ENCODE measurements around the gene NOC4L.
"Not testable (repeated sequence)": the region's sequence is repeated elsewhere in the genome, so short reads cannot be mapped to it uniquely, and the experiment has no call there.

NOC4L gene

DNA sequence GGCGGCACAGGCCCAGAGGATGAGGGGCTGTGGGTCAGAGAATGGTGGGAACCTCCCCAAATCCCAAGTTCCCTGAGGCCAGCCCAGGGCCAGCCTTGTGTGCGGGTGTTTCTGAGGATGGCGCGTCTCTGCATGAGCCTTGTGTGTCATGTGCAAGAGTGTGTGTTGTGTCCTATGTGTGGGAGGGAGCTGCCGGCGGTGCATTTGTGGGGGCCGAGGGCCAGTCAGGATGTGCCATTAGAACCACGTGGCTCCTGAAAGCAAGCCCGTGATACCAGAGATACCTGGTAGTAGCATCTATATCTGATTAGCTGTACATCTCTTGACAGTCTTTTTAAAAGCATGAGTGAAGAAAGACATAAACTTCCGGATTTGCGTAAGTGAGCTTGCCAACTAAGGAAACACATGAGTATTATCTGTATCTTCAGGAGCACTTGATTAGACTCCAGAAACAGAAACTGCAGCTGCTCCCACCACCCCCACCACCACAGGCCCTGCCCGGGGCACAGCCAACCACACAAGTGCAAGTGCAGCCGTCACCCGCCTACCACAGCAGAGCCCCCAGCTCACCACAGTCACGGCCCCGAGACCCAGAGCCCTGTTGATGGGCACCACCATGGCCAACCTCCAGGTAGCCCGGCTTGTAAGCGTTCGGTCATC lies 19.4 kb upstream of the NOC4L start:
- no peak for DNase-seq

GRCh38 chr12:132125736-132126135 lies 18.5 kb upstream of the NOC4L start:
- DNase-seq: no peak

GRCh38 chr12:132127041-132127440 lies 17.2 kb upstream of the NOC4L start:
- no peak for DNase-seq

DNA sequence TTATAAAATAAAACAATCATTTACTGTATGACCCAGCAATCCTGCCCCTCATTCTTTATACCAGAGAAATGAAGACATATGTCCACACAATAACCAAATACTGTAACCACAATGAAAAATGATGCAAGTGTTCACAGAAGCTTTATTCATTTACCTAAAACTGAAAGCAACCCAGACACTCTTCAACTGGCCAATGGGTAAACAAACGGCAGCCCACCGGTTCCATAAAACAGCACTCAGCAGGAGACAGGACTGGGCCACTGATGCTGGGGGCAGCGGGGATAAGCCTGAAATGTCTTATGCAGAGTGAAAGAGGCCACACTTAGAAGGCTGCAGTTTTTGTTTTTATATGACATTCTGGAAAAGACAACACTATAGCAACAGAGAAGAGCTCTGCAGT lies 15.2 kb upstream of the NOC4L start:
- DNase-seq: no peak

- DNase-seq: no peak
These were observed 13.6 kb upstream of the NOC4L start for GRCh38 chr12:132130690-132131089.

- no peak for DNase-seq
These were observed 13.0 kb upstream of the NOC4L start for GRCh38 chr12:132131229-132131628.

GRCh38 chr12:132131952-132132351 lies 12.3 kb upstream of the NOC4L start:
- no peak for DNase-seq

DNA sequence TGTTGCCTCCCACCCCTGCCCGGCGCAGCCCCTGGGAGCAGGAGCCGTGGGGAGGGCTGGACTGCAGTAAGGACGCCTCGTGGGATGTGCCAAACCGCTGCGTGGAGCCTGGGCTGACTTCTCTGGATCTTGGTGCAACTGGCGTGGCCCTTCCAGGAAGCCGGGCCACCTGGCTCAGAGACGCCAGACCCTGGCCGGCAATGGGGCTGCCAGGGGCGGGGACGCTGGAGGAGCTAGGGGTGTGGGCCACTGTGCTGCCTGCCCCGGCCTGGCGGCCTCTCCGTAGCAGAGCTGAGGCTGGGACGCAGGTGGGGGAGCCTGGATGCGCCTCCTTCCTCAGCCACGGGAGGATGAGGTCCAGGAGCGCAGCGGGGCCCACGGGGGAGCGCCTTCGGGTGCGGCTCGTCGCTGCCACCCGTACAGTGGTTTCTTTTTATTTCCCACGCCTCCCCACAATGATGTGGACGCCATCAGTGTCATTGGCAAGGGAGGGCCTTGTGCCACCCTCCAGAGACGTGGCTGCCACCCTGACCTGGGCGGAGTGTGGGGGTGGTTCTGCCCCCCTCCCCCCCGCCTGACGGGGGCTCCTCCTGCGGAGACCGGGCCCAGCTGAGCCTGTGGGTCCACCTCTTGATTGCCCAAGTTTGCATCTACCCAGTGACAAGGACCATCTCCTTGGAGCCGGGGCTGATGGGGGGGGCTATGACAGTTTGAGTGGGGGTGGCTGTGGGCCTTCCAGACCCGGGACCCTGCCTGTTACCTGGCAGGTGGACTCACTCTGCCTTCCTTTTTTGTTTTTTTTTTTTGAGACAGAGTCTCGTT lies 11.4 kb upstream of the NOC4L start:
- no peak for DNase-seq

DNA sequence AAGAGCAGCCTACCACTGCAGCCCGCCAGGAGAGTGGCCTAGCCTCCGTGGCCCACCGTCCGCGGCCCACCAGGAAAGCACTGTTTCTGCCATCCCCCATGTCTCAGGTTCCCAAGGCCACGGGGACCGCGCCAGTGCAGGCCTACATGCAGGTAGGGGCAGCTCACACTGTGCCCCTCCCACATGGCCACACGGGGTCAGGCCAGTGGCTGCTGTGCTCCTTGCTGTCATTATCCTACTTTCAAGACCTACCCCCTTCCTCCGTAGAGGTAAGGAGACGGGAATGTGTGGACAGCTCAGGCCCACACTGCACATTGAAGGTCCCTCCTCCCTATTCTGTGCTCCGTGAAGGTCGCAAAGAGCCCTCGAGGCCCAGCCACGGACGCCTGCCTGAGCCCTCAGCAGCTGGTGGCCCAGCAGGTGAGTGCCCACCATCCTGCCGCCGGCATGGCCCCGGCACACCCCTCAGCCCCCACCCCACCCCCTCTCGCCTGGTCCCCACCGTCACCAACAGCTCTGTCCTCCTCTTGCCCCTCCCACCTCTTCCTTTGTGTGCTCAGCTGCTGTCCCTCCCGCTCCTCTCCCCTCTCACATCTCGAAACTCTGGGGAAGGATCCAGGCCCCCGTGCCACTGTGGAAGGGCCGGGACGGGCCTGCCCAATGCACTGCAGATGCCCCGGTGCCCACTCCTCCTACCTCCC lies 10.2 kb upstream of the NOC4L start:
- DNase-seq: no peak

GRCh38 chr12:132134653-132135183 lies 9.5 kb upstream of the NOC4L start:
- not testable (repeated sequence) for DNase-seq

DNA sequence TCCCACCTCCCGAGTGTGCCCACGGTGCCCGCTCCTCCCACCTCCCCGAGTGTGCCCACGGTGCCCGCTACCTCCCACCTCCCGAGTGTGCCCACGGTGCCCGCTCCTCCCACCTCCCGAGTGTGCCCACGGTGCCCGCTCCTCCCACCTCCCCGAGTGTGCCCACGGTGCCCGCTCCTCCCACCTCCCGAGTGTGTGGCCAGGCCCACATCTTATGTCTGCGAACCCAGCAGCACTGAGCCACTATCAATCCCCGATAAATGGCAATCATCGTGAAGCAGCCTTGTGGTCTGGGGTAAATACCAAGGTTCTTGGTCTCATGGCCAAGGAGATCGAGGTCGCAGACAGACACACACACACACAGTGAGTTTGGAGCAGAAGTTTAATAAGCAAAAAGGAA lies 8.0 kb upstream of the NOC4L start:
- not testable (repeated sequence) for DNase-seq

DNA sequence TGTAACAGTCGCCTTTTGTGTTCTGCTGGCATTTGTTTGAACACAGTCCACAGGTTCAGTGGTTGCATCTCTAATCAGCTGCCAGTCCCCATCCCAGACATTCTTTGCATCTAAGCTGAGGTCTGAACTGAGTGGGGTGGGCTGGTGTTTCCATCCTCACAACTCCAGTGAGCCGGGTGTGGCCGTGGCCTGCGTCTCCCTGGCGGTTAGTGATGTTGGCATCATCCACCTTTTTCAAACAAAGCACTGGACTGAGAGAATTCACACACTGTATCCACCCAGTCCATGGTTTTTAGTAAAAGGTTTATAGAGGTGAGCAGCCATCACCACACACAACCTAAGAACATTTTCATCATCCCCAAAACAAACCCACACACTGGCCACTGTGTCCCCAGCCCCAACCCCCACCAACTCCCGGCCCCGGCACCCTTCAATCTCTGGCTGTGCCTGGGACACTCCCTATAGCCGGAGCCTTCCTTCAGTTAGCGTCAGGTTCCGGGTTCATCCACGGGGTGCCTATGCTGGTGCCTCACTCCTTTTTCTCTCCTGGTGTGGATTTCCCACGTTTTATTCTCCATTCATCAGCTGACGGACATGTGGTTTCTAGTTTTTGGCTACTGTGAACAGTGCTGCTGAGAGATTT lies 6.7 kb upstream of the NOC4L start:
- no peak for DNase-seq

GRCh38 chr12:132138941-132139871 lies 5.1 kb upstream of the NOC4L start:
- DNase-seq: no peak

DNA sequence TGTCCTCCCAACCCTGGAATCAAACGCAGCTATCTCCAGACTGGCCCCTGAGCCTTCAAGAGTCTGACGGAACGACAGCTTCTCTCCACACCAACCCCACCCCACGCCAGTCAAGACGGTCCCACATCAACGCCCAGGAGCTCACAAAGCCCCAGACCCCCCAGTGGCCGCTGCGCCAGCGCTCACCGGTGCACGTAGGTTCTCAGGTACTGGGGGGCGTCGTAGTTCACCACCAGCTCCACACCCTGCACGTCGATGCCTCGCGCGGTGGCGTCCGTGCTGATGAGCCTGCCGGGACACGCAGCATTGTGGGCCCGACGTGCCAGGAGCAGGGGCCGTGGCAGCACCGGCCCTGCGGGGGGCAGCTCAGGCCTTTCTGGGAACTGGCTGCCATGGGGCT lies 4.3 kb upstream of the NOC4L start:
- DNase-seq: no peak

DNA sequence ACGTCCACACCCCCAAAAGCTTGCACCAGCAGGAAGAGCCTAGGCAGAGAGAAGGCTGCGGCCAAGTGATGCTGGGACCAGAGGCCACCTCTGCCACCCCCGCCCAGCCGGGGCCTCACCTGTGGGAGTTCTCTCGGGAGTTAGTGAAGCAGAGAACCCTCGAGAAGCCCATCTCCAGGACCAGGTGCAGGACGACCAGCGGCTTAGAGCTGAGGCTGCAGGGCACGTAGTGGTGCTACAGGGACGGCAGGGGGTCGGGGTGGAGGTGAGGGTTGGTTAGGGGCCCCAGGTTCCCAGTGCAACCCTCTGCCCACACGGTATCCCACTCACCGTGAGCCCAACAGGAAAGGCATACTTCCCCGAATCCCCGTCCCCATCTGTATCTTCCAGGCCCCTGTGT lies 3.8 kb upstream of the NOC4L start:
- DNase-seq: no peak

- DNase-seq: no peak
These were observed 3.1 kb upstream of the NOC4L start for GRCh38 chr12:132140918-132141841.

- no peak for DNase-seq
These were observed 2.1 kb upstream of the NOC4L start for GRCh38 chr12:132141976-132142678.

DNA sequence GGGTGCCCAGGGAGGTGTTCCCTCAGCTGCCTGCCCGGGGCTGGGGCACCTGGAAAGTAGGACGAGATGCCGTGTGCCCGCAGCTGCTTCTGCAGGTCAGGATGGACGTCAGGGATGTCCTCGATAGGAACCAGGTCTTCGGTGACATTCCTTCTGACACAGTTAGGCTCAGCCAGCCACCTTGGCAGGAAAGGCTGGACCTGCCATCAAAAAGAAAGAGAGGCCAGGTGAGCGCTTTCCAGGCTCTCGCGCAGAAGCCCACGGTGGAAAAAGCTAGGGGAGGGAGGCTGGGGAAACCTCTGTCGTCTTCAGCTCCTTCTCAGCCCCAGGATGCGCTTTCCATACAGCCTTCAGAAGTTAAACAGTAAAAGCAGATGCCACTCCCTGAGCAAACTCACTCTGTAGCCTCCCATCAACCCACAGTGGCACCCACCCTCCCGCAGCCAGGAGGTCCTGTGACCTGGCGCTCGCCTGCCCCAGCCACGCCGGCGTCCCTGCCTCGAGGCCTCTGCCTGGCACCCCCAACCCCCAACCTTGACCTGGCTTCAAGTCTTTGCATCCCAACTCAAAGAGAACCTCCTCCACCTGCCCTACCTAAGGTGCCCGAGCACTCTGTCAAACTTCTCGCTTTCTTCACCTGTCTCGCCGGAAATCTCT lies 1.4 kb upstream of the NOC4L start:
- no peak for DNase-seq

DNA sequence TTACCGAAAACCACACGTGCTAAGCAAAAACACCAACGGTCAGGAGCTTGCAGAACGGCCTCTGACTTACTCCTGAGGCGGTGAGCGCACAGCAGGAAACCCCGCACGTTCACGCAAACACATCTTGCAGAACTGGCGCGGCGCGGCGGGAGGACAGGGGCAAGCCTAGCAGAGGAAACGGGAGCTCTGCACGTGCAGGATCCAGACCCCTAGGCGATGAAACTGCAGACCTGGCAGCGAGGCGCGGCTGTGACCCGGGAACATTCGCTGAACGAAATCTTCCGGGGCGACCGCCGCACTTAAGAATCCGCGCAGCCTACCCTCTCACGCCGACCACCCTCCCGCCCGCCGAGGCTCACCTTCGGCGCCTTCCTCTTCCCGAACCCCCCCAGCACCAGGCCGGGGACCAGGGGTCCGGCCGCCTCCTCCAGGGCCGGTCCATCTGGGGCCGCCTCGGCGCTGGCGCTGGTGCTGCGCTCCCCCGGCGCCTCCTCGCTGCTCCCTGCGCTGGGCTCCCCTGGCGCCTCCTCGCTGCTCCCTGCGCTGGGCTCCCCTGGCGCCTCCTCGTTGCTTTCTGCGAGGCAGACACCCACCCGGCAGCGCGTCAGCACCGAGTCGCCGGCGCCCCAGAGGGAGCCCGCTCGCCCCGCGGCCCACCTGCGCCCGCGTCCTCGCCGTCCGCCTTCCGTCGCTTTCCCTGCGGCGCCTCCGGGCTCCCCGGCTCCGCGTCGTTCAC lies 753 bp upstream of the NOC4L start:
- DNase-seq: no peak

Measured in RPMI8226 (cell line).